Osteocyte (in vitro differentiated cells): ENCODE results near the gene BICD1. TPM values are rescaled to one million over a fixed set of nuclear protein-coding genes. Genes with fewer than 3 reads are reported as not detected.
A peak's percentile ranks its signal among the peaks of the same experiment; 100 is the strongest.

Experiments
- DNase-seq: peaks from one replicate; pipeline ENCODE4 v3.0.0; 2021; ENCODE audit warnings: mixed read lengths; ENCODE audit not compliant: unreplicated experiment; ENCODE audit errors: extremely low spot score
- H3K27ac Mint-ChIP-seq: one replicate; pipeline ENCODE4 v1.8.0; 2021; ENCODE audit warnings: mild to moderate bottlenecking, mixed read lengths; ENCODE audit not compliant: unreplicated experiment
- H3K27me3 Mint-ChIP-seq: one replicate; pipeline ENCODE4 v1.8.0; 2021; ENCODE audit warnings: mixed read lengths; ENCODE audit not compliant: unreplicated experiment
- H3K36me3 Mint-ChIP-seq: one replicate; pipeline ENCODE4 v1.8.0; 2021; ENCODE audit warnings: mixed read lengths; ENCODE audit not compliant: unreplicated experiment
- H3K4me1 Mint-ChIP-seq: one replicate; pipeline ENCODE4 v1.8.0; 2021; ENCODE audit warnings: mixed read lengths; ENCODE audit not compliant: unreplicated experiment
- H3K4me3 Mint-ChIP-seq: one replicate; pipeline ENCODE4 v1.8.0; 2021; ENCODE audit warnings: mild to moderate bottlenecking, moderate library complexity, mixed read lengths; ENCODE audit not compliant: unreplicated experiment
- H3K9me3 Mint-ChIP-seq: one replicate; pipeline ENCODE4 v1.8.0; 2021; ENCODE audit warnings: mixed read lengths; ENCODE audit not compliant: unreplicated experiment
- CTCF ChIP-seq: fragments of 200-600 bp; sonication (generic); IDR thresholded peaks from 2 replicates; pipeline ENCODE4 v1.5.0; 2021; ENCODE audit warnings: antibody characterized with exemption, mild to moderate bottlenecking, moderate library complexity
- total RNA-seq: library from RNA; stranded (reverse); gene quantifications from 2 replicates; pipeline ENCODE4 v1.2.1, GENCODE V29; 2021

The BICD1 gene
- total RNA-seq, 1 donor from 2014 or later, result 47.6 TPM

GRCh38 chr12:32135967-32136366, 29.3 kb downstream of the BICD1 start:
- H3K27me3 Mint-ChIP-seq, result no peaks in the 10 kb centered on the region
- no peaks in the 10 kb centered on the region for H3K36me3 Mint-ChIP-seq
- DNase-seq, result no peak
- no peaks in the 10 kb centered on the region for H3K9me3 Mint-ChIP-seq
- no peak for TF ChIP-seq CTCF
- no peak overlapping the region for H3K4me3 Mint-ChIP-seq
- peaks cover 22% of the 10 kb centered on the region for H3K4me1 Mint-ChIP-seq
- no peak overlapping the region for H3K27ac Mint-ChIP-seq

- Mint-ChIP-seq H3K27ac (no peak overlapping the region), H3K4me3 (no peak overlapping the region), H3K27me3 (no peaks in the 10 kb centered on the region), H3K4me1 (peaks cover 22% of the 10 kb centered on the region), H3K9me3 (no peaks in the 10 kb centered on the region), H3K36me3 (no peaks in the 10 kb centered on the region)
- DNase-seq, result no peak
- TF ChIP-seq CTCF, result no peak
Observed at GRCh38 chr12:32136404-32136803, 29.8 kb downstream of the BICD1 start.

- no peak for TF ChIP-seq CTCF
- H3K36me3 Mint-ChIP-seq, result peaks cover 2% of the 10 kb centered on the region
- peak overlapping the region; percentile 75 for H3K4me3 Mint-ChIP-seq
- peak overlapping the region; percentile 83 for H3K27ac Mint-ChIP-seq
- no peak for DNase-seq
- no peaks in the 10 kb centered on the region for H3K9me3 Mint-ChIP-seq
- peaks cover 20% of the 10 kb centered on the region for H3K4me1 Mint-ChIP-seq
- H3K27me3 Mint-ChIP-seq, result no peaks in the 10 kb centered on the region
Observed at GRCh38 chr12:32139064-32139421, 32.4 kb downstream of the BICD1 start.

- Mint-ChIP-seq H3K36me3 (peaks cover 2% of the 10 kb centered on the region), H3K4me3 (no peak overlapping the region), H3K27me3 (no peaks in the 10 kb centered on the region), H3K9me3 (no peaks in the 10 kb centered on the region), H3K27ac (no peak overlapping the region), H3K4me1 (peaks cover 17% of the 10 kb centered on the region)
- no peak for DNase-seq
- no peak for TF ChIP-seq CTCF
Observed at GRCh38 chr12:32140877-32141276, 34.2 kb downstream of the BICD1 start.

GRCh38 chr12:32145096-32145495, 38.4 kb downstream of the BICD1 start:
- TF ChIP-seq CTCF, result no peak
- Mint-ChIP-seq H3K27ac (no peak overlapping the region), H3K27me3 (no peaks in the 10 kb centered on the region), H3K36me3 (peaks cover 9% of the 10 kb centered on the region), H3K9me3 (no peaks in the 10 kb centered on the region), H3K4me3 (no peak overlapping the region), H3K4me1 (peaks cover 5% of the 10 kb centered on the region)
- no peak for DNase-seq
